GM06990 (cell line): ENCODE results near the gene KRT222.

Source experiments
- DNase-seq: peaks from one replicate; pipeline ENCODE4 v3.0.0-alpha.2; 2011; ENCODE audit not compliant: insufficient read length; ENCODE audit errors: extremely low read depth
- H3K27me3 ChIP-seq: replicated peaks from 2 replicates; pipeline ENCODE4 v1.6.0; 2011; ENCODE audit warnings: low read length; ENCODE audit not compliant: control insufficient read depth, insufficient read depth
- H3K36me3 ChIP-seq: 2 replicates; pipeline ENCODE4 v1.5.1; 2011; ENCODE audit warnings: low read length; ENCODE audit not compliant: control insufficient read depth, insufficient read depth
- H3K4me3 ChIP-seq: replicated peaks from 2 replicates; pipeline ENCODE4 v1.5.1; 2011; ENCODE audit warnings: low read depth, mild to moderate bottlenecking, control low read depth, low read length
- CTCF ChIP-seq: IDR thresholded peaks from 2 replicates; pipeline ENCODE4 v1.5.1; 2011; ENCODE audit warnings: low read length, control low read depth, mild to moderate bottlenecking, inconsistent platforms; ENCODE audit not compliant: insufficient read depth, poor library complexity, severe bottlenecking

KRT222 gene

GRCh38 chr17:40699853-40700252 is 34.9 kb upstream of the KRT222 start:
- no peak for DNase-seq
- Histone ChIP-seq H3K27me3 (no peaks in the 10 kb centered on the region; the same call in 1 of the 2 replicates), H3K36me3 (no peaks in the 10 kb centered on the region), H3K4me3 (no peak overlapping the region)
- TF ChIP-seq CTCF = no peak

GRCh38 chr17:40699371-40699770 is 34.4 kb upstream of the KRT222 start:
- Histone ChIP-seq H3K27me3 (no peaks in the 10 kb centered on the region; the same call in 1 of the 2 replicates), H3K4me3 (no peak overlapping the region), H3K36me3 (no peaks in the 10 kb centered on the region)
- TF ChIP-seq CTCF = no peak
- DNase-seq = no peak

- no peak for DNase-seq
- H3K27me3 ChIP-seq = no peaks in the 10 kb centered on the region; the same call in 1 of the 2 replicates
- no peaks in the 10 kb centered on the region for H3K36me3 ChIP-seq
- TF ChIP-seq CTCF = no peak
- H3K4me3 ChIP-seq = no peak overlapping the region
These were observed 32.3 kb upstream of the KRT222 start for GRCh38 chr17:40697297-40697696.

GRCh38 chr17:40696651-40697072 is 31.7 kb upstream of the KRT222 start:
- TF ChIP-seq CTCF = no peak
- Histone ChIP-seq H3K27me3 (no peaks in the 10 kb centered on the region; the same call in 1 of the 2 replicates), H3K36me3 (no peaks in the 10 kb centered on the region), H3K4me3 (no peak overlapping the region)
- no peak for DNase-seq

GRCh38 chr17:40695874-40696472 is 31.0 kb upstream of the KRT222 start:
- DNase-seq = no peak
- no peaks in the 10 kb centered on the region; the same call in 1 of the 2 replicates for H3K27me3 ChIP-seq
- H3K4me3 ChIP-seq = no peak overlapping the region
- TF ChIP-seq CTCF = no peak
- no peaks in the 10 kb centered on the region for H3K36me3 ChIP-seq

GRCh38 chr17:40694584-40694983 is 29.6 kb upstream of the KRT222 start:
- no peak for TF ChIP-seq CTCF
- Histone ChIP-seq H3K4me3 (no peak overlapping the region), H3K27me3 (no peaks in the 10 kb centered on the region), H3K36me3 (no peaks in the 10 kb centered on the region)
- no peak for DNase-seq
